ENCODE data around the gene PUSL1. TPM values are rescaled to one million over a fixed set of nuclear protein-coding genes. Genes with fewer than 3 reads are reported as not detected.
"Not testable (repeated sequence)": the region's sequence is repeated elsewhere in the genome, so short reads cannot be mapped to it uniquely, and the experiment has no call there.

PUSL1 gene
- total RNA-seq, 2 donors from 2014 or later: 11.0 to 11.9 TPM

- Mint-ChIP-seq H3K9me3 (no peaks in the 10 kb centered on the region), H3K27me3 (ENCODE audit: low read depth) (no peaks in the 10 kb centered on the region), H3K4me3 (no peak overlapping the region), H3K27ac (no peak overlapping the region), H3K36me3 (ENCODE audit: insufficient read depth in 2 of 2) (peaks cover 0 to 1% of the 10 kb centered on the region in 2 donors), H3K4me1 (ENCODE audit: low read depth) (peaks cover 7% of the 10 kb centered on the region)
- DNase-seq (no peak), ATAC-seq (replicated peaks in 1 of 2) (no peak)
Observed at GRCh38 chr1:1311107-1312104, 3.0 kb downstream of the PUSL1 start.

- DNase-seq (no peak), ATAC-seq (replicated peaks in 1 of 2) (no peak)
- H3K36me3 Mint-ChIP-seq (ENCODE audit: insufficient read depth in 2 of 2): peaks cover 0 to 1% of the 10 kb centered on the region in 2 donors
- no peak overlapping the region for H3K27ac Mint-ChIP-seq
- H3K4me1 Mint-ChIP-seq (ENCODE audit: low read depth): no peaks in the 10 kb centered on the region
- no peaks in the 10 kb centered on the region for H3K9me3 Mint-ChIP-seq
- no peak overlapping the region for H3K4me3 Mint-ChIP-seq
- H3K27me3 Mint-ChIP-seq (ENCODE audit: low read depth): no peaks in the 10 kb centered on the region
Observed at GRCh38 chr1:1312450-1313314, 4.3 kb downstream of the PUSL1 start.

- H3K27me3 Mint-ChIP-seq (ENCODE audit: low read depth): no peaks in the 10 kb centered on the region
- H3K4me1 Mint-ChIP-seq (ENCODE audit: low read depth): no peaks in the 10 kb centered on the region
- ATAC-seq (replicated peaks in 1 of 2) (no peak), DNase-seq (no peak)
- H3K4me3 Mint-ChIP-seq: no peak overlapping the region
- H3K9me3 Mint-ChIP-seq: no peaks in the 10 kb centered on the region
- peaks cover 0 to 1% of the 10 kb centered on the region in 2 donors for H3K36me3 Mint-ChIP-seq (ENCODE audit: insufficient read depth in 2 of 2)
- H3K27ac Mint-ChIP-seq: no peak overlapping the region
Observed at GRCh38 chr1:1313500-1314236, 5.3 kb downstream of the PUSL1 start.

DNA sequence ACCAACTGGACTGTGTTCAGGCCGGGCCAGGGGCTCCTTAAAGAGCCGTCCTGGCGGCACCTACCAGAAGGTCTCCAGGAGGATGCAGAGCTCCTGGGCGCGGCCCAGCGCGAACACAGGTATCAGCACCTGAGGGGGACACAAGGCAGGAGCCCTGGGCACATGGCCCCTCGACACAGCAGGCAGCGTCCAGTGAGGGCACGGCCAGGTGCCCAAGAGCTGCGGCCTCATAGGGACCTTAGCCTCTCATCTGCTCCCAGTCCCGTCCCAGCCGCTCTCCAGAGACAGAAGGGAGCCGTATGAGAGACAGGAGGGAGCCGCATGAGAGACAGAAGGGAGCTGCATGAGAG is 5.8 kb downstream of the PUSL1 start:
- H3K4me1 Mint-ChIP-seq (ENCODE audit: low read depth): no peaks in the 10 kb centered on the region
- peaks cover 0 to 4% of the 10 kb centered on the region in 2 donors for H3K36me3 Mint-ChIP-seq (ENCODE audit: insufficient read depth in 2 of 2)
- no peak for ATAC-seq (replicated peaks in 1 of 2)
- H3K4me3 Mint-ChIP-seq: no peak overlapping the region
- no peaks in the 10 kb centered on the region for H3K9me3 Mint-ChIP-seq
- DNase-seq: no peak
- H3K27me3 Mint-ChIP-seq (ENCODE audit: low read depth): no peaks in the 10 kb centered on the region
- no peak overlapping the region for H3K27ac Mint-ChIP-seq

DNA sequence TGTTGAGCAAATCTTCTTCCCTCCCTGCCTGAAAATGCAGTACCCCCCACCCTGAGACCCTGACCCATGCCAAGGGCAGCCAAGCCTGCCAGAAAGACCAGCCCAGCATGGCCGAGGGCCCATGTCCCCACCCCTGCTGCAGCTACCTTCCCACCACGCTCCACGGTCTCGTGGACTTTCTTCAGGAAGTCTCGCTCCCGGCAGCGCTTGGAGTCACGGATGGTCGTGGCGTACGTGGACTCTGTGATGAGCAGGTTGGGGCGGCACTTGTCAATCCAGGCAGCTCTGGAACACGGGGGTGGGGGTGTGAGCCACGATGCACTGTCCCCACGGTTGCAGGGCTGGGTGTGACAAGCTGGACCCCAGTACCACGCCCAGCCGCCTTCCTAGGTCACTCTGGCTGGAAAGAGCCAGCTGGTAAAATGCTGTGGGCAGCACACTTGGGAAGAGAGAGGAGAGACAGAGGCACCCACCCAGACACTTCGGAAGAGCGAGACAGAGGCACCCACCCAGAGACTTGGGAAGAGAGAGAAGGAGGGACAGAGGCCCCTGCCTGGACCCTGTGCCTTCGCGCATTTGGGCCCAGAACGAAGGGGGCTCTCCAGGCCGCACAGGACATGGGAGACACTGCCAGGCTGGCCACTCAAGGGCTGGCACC is 6.4 kb downstream of the PUSL1 start:
- ATAC-seq (replicated peaks in 1 of 2): no peak
- Mint-ChIP-seq H3K9me3 (no peaks in the 10 kb centered on the region), H3K36me3 (ENCODE audit: insufficient read depth in 2 of 2) (peaks cover 0 to 7% of the 10 kb centered on the region in 2 donors), H3K4me1 (ENCODE audit: low read depth) (no peaks in the 10 kb centered on the region), H3K27ac (no peak overlapping the region), H3K27me3 (ENCODE audit: low read depth) (no peaks in the 10 kb centered on the region), H3K4me3 (no peak overlapping the region)
- DNase-seq: no peak

DNA sequence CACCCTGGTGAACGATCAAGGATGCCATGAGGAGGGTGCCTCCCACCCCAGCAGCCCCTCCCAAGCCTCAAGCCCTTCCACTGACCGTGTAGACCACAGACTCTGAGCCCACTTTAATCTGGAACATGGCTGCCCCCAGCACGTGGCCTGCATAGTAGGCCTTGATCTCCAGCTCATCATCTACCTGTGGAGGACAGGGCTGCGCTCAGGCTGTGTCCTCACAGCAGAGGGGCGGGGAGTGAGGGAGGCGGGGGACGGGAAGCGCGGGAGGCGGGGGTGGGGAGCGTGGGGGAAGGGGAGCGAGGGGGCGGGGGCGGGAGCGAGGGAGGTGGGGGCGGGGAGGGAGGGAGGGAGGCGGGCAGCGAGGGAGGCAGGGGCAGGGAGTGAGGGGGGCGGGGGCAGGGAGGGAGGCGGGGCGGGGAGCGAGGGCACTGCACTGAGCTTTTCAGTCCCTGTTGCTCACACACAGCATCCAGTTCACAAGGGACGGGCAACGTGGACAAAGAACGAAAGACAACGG is 7.1 kb downstream of the PUSL1 start:
- Mint-ChIP-seq H3K36me3 (ENCODE audit: insufficient read depth in 2 of 2) (peaks cover 0 to 7% of the 10 kb centered on the region in 2 donors), H3K27ac (no peak overlapping the region), H3K4me3 (no peak overlapping the region), H3K4me1 (ENCODE audit: low read depth) (no peaks in the 10 kb centered on the region), H3K9me3 (no peaks in the 10 kb centered on the region), H3K27me3 (ENCODE audit: low read depth) (no peaks in the 10 kb centered on the region)
- ATAC-seq (replicated peaks in 1 of 2) (no peak), DNase-seq (no peak)

- not testable (repeated sequence) for H3K27me3 Mint-ChIP-seq (ENCODE audit: low read depth); H3K4me3 Mint-ChIP-seq; H3K4me1 Mint-ChIP-seq (ENCODE audit: low read depth); H3K9me3 Mint-ChIP-seq; H3K36me3 Mint-ChIP-seq (ENCODE audit: insufficient read depth in 2 of 2); ATAC-seq (replicated peaks in 1 of 2); DNase-seq; H3K27ac Mint-ChIP-seq
Observed at GRCh38 chr1:1316199-1316598, 7.8 kb downstream of the PUSL1 start.

DNA sequence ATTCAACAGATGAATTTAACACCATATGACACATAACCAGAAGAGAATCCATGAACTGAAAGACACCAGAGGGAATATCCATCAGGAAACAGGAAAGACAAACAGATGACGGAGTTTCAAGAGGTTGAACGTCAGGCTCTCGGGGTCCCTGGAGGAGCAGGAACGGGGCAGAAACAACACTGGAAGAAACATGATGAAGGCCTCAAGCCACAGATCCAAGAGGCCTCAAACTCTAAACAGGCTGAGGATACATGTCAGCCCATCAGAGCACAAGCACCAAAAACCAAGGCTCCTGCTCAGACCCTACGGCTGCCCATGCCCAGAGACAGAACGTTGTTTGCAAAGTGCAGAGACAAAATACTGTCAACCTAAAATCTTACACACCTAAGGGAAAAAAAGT is 9.0 kb downstream of the PUSL1 start:
- no peak overlapping the region for H3K4me3 Mint-ChIP-seq
- peaks cover 5% of the 10 kb centered on the region for H3K4me1 Mint-ChIP-seq (ENCODE audit: low read depth)
- no peaks in the 10 kb centered on the region for H3K27me3 Mint-ChIP-seq (ENCODE audit: low read depth)
- H3K27ac Mint-ChIP-seq: no peak overlapping the region
- H3K36me3 Mint-ChIP-seq (ENCODE audit: insufficient read depth in 2 of 2): peaks cover 0 to 7% of the 10 kb centered on the region in 2 donors
- DNase-seq: no peak
- no peaks in the 10 kb centered on the region for H3K9me3 Mint-ChIP-seq
- ATAC-seq (replicated peaks in 1 of 2): no peak

- peaks cover 2 to 7% of the 10 kb centered on the region in 2 donors for H3K36me3 Mint-ChIP-seq (ENCODE audit: insufficient read depth in 2 of 2)
- H3K4me3 Mint-ChIP-seq: no peak overlapping the region
- ATAC-seq (replicated peaks in 1 of 2) (no peak), DNase-seq (no peak)
- H3K4me1 Mint-ChIP-seq (ENCODE audit: low read depth): peaks cover 13% of the 10 kb centered on the region
- no peak overlapping the region for H3K27ac Mint-ChIP-seq
- H3K9me3 Mint-ChIP-seq: no peaks in the 10 kb centered on the region
- no peaks in the 10 kb centered on the region for H3K27me3 Mint-ChIP-seq (ENCODE audit: low read depth)
Observed at GRCh38 chr1:1318131-1318652, 9.8 kb downstream of the PUSL1 start.

GRCh38 chr1:1318777-1319645 is 10.6 kb downstream of the PUSL1 start:
- no peaks in the 10 kb centered on the region for H3K27me3 Mint-ChIP-seq (ENCODE audit: low read depth)
- H3K9me3 Mint-ChIP-seq: no peaks in the 10 kb centered on the region
- DNase-seq: no peak
- peak in 1 of 2 donors; percentile 16 for ATAC-seq (replicated peaks in 1 of 2)
- peaks cover 19% of the 10 kb centered on the region for H3K4me1 Mint-ChIP-seq (ENCODE audit: low read depth)
- peaks cover 5 to 9% of the 10 kb centered on the region in 2 donors for H3K36me3 Mint-ChIP-seq (ENCODE audit: insufficient read depth in 2 of 2)
- peak overlapping the region; percentile 52 for H3K27ac Mint-ChIP-seq
- H3K4me3 Mint-ChIP-seq: no peak overlapping the region

DNA sequence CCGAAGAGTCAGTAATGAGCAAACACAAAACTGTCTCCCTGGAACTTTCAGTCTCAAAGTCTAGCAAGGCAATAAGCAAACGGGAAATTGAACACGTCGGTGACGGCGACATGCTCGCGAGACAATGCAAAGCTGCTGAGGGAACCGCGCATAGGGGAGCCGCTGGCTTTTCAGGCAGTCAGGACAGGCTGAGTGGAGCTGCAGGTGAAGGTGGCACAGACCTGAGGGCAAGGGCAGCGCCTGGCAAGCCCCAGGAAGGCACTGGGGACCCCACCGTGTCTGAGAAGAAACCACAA is 11.2 kb downstream of the PUSL1 start:
- peak overlapping the region; percentile 52 for H3K27ac Mint-ChIP-seq
- DNase-seq (no peak), ATAC-seq (replicated peaks in 1 of 2) (no peak)
- no peak overlapping the region for H3K4me3 Mint-ChIP-seq
- H3K36me3 Mint-ChIP-seq (ENCODE audit: insufficient read depth in 2 of 2): peaks cover 5 to 9% of the 10 kb centered on the region in 2 donors
- no peaks in the 10 kb centered on the region for H3K27me3 Mint-ChIP-seq (ENCODE audit: low read depth)
- H3K4me1 Mint-ChIP-seq (ENCODE audit: low read depth): peaks cover 19% of the 10 kb centered on the region
- no peaks in the 10 kb centered on the region for H3K9me3 Mint-ChIP-seq
